SK-N-MC (cell line): ENCODE data around the gene LRRC15.

ENCODE experiments used
- EZH2 ChIP-seq: fragments of 200-600 bp; sonication (generic); IDR thresholded peaks from one replicate; pipeline ENCODE4 v1.6.1; 2017; ENCODE audit warnings: antibody characterized with exemption
- POLR2AphosphoS5 ChIP-seq: IDR thresholded peaks from 2 replicates; pipeline ENCODE4 v1.6.1; 2012; ENCODE audit warnings: mild to moderate bottlenecking, low read depth, low read length, borderline replicate concordance

DNA sequence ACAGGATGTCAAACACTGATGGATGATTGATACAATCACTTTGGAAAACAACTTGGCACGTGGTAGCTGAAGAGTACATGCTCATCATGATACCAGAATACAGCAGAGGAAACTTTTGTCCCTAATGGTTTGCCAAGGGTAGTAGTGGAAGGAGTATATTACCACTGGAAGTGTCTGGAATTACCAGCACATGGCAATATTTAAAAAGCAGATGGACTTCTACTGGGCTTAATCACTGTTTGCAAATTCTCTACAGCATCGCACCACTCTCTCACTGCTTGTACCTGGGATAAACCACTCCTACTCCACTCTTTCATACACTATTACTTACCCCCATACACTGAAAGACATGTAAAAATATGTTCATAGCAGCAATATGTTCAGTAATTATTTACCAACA, 49.1 kb upstream of the LRRC15 start:
- TF ChIP-seq EZH2 (no peak), POLR2AphosphoS5 (no peak)
